Measurements from ENCODE around the gene TRAPPC2.

TRAPPC2 gene

GRCh38 chrX:13669246-13669737 is 65.1 kb downstream of the TRAPPC2 start:
- peak in 2 of 3 donors; percentile 29 for DNase-seq (ENCODE audit: low read depth in 3 of 3)

GRCh38 chrX:13667919-13668318 is 66.5 kb downstream of the TRAPPC2 start:
- DNase-seq (ENCODE audit: low read depth in 3 of 3), result no peak

GRCh38 chrX:13666836-13667235 is 67.6 kb downstream of the TRAPPC2 start:
- no peak for DNase-seq (ENCODE audit: low read depth in 3 of 3)

GRCh38 chrX:13664020-13664419 is 70.4 kb downstream of the TRAPPC2 start:
- DNase-seq (ENCODE audit: low read depth in 3 of 3), result no peak

- no peak for DNase-seq (ENCODE audit: low read depth in 3 of 3)
Observed at GRCh38 chrX:13662355-13662791, 72.0 kb downstream of the TRAPPC2 start.
